GM12873 (cell line): ENCODE measurements around the gene KCTD20.
A peak's percentile ranks its signal among the peaks of the same experiment; 100 is the strongest.

ENCODE experiments used
- TF ChIP-seq, protein P1 (sequence below): IDR thresholded peaks from 2 replicates; pipeline ENCODE4 v1.5.1; 2012; ENCODE audit warnings: low read depth, mild to moderate bottlenecking, moderate library complexity, low read length, control low read depth; ENCODE audit not compliant: insufficient read depth; ENCODE audit errors: missing control alignments

KCTD20 gene

DNA sequence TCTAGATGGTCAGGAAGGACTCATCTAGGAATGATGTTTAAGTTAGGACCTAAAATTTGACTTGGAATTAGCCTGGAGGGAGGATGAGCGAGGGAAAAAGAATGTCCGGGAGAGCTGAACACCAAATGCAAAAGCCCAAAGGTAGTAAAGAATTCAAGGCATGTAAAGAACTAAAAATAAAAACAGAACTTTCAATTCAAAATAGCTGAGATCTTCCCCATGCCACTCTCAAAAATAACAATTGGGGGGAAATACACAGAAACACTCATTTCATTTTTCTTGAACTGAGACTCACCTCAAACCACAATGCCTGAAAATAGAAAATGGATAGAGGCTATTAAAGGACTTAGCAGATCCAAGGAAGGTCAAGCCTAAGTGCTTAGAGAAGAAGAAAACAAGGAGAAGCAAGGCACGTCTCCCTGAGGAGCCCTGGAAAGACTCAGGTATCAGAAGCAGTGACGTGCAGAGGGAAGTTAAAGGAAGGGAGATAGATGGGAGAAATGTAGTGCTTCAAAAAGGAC is 10.6 kb upstream of the KCTD20 start:
- TF ChIP-seq, protein P1, sequence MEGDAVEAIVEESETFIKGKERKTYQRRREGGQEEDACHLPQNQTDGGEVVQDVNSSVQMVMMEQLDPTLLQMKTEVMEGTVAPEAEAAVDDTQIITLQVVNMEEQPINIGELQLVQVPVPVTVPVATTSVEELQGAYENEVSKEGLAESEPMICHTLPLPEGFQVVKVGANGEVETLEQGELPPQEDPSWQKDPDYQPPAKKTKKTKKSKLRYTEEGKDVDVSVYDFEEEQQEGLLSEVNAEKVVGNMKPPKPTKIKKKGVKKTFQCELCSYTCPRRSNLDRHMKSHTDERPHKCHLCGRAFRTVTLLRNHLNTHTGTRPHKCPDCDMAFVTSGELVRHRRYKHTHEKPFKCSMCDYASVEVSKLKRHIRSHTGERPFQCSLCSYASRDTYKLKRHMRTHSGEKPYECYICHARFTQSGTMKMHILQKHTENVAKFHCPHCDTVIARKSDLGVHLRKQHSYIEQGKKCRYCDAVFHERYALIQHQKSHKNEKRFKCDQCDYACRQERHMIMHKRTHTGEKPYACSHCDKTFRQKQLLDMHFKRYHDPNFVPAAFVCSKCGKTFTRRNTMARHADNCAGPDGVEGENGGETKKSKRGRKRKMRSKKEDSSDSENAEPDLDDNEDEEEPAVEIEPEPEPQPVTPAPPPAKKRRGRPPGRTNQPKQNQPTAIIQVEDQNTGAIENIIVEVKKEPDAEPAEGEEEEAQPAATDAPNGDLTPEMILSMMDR: no peak

- TF ChIP-seq, protein P1: no peak
These were observed 6.3 kb upstream of the KCTD20 start for GRCh38 chr6:36436466-36436865.

GRCh38 chr6:36441307-36441894 is 1.4 kb upstream of the KCTD20 start:
- TF ChIP-seq, protein P1: no peak

DNA sequence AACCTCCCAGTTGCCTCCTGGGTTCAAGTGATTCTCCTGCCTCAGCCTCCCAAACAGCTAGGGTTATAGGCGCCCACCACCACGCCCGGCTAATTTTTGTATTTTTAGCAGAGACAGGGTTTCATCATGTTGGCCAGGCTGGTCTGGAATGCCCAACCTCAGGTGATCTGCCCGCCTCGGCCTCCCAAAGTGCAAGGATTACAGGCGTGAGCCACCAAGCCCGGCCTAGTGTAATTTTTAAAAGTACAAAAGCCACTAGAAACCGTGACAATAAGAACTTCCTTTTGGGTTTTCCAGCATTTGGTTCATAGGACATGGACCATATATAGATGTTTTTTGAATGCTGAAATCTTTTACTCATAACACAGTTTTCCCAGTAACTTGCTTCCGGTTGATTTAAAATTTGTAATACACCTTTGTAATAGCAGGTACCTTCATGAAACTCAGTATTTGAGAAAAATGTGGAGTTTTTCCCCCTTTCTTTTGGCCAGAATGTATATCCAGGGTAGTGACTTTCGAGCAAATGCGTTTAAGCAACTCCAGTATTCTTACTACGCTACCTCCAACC is 613 bp upstream of the KCTD20 start:
- TF ChIP-seq, protein P1: no peak

DNA sequence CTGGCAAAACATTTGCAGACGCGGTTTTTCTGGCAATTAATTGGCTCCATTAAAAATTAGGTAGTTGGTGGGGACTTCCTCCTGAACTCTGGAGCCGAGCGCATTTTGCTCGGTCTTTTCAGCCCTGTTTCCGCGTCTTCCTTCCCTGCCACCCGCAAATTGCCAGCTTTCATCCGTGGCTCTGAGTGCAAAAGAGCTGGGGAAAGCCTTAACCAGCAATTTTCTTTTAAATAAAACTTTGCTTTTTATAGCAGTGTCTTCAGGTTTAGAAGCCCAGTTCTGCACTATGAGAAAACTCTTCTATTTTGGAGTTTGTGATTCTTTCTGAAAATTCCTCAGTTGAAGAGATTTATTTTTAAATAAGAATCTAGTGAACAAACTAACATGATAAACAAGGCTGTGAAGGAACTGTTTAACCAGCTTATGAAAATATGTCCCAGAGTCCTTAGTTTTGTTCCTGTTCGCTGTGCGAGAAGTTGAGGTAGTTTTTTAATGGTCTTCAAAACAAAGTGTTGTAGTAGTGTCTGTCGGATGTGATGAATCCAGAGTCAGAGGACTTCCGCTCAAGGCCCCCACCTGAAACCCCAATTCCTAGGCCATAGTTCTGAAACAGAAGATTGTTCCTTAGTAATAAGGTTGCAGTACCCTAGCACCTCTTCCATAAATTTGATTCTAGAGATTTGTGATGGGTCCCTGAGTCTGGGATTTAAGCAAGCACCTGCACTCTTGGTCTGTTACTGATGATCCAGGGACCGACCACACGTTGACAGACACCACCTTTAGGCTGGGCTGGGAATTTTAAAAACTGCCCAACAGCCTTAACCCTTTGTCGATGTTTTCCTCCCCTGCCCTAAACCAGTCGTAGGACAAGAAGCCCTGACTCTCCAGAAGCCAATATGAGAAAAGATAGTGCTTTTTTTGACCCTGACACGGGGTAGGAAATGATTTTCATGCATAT is 950 bp downstream of the KCTD20 start:
- TF ChIP-seq, protein P1: peak; percentile 36

DNA sequence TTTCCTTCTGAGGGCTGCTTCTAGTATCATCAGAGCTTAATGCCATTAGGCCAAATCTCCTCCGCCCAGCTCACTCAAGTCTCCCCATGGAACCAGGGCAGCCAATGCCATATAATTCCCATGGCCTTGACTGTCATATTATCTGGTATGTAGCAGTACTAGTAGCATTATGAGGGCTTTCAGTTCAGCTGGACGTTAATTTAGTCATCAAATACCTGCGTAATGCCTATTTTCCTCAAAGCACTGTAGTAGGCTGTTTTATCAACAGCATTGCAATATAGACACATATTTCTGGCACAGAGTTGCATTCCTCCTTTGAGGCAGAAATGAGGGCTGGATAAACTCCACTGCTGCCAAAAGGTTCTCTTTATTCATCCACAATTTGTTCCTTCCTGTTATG is 1.7 kb downstream of the KCTD20 start:
- TF ChIP-seq, protein P1: no peak

GRCh38 chr6:36445621-36446020 is 2.8 kb downstream of the KCTD20 start:
- TF ChIP-seq, protein P1: no peak
